K562 (cell line): ENCODE measurements around the gene OSBP2. TPM values are rescaled to one million over a fixed set of nuclear protein-coding genes. Genes with fewer than 3 reads are reported as not detected.

Experiments used
- ATAC-seq: fragments of 200-7000 bp; cut with Tn5 transposase; 3 replicates; pipeline ENCODE4 v1.9.1; 2020; ENCODE audit warnings: moderate library complexity
- BruUV-seq: library from RNA; stranded (reverse); fragments of 400-500 nt; replicated peaks from 2 replicates; lab custom pipeline; 2021; lab: Mats Ljungman, UMichigan
- CTCF ChIA-PET: fragments of 300-600 bp; formaldehyde crosslinking; extraction: SDS; loops from one replicate; lab custom pipeline; 2021; ENCODE audit warnings: low intra/inter-chr PET ratio; lab: Yijun Ruan, JAX
- POLR2A ChIA-PET: fragments of 300-600, 350-650 bp; sonication (Branson Sonifier 250); formaldehyde crosslinking; extraction: SDS; loops from one replicate; lab custom pipeline; 2021; ENCODE audit warnings: antibody characterized with exemption, inconsistent platforms; lab: Yijun Ruan, JAX
- DNase-seq, 4 experiments: peaks; one replicate each; pipeline versions ENCODE4 v3.0.0 to v3.0.0-alpha.2; 2011 to 2018; ENCODE audit warnings: low spot score in 3 of 4, mixed read lengths in 3 of 4; ENCODE audit errors: extremely low read depth in 1 of 4
- FAIRE-seq: peaks from 2 replicates; lab custom pipeline; 2011; peaks lifted over from hg19 to GRCh38; lab: Jason Lieb, UNC
- H2AFZ ChIP-seq: 2 replicates; pipeline ENCODE4 v1.6.0; 2011; ENCODE audit warnings: low read depth, low read length, control low read depth, inconsistent platforms
- H3K27ac ChIP-seq: fragments of 200-600 bp; 3 replicates; pipeline ENCODE4 v1.8.0; 2011; ENCODE audit warnings: low read depth, mild to moderate bottlenecking, control low read depth, inconsistent platforms, low read length, moderate library complexity, mixed read lengths; ENCODE audit errors: extremely low read depth
- H3K27me3 ChIP-seq, 2 experiments: fragments of 300-600 bp in 1 of 2; 2 replicates in 1 of 2; 3 replicates in 1 of 2; pipeline versions ENCODE4 v1.6.0 to v1.8.0; 2011; ENCODE audit warnings: inconsistent platforms in 2 of 2, low read length in 2 of 2, mild to moderate bottlenecking in 1 of 2, mixed read lengths in 1 of 2, moderate library complexity in 1 of 2; ENCODE audit not compliant: control insufficient read depth in 2 of 2, insufficient read depth in 2 of 2
- H3K36me3 ChIP-seq: fragments of 300-600 bp; 3 replicates; pipeline ENCODE4 v1.8.0; 2011; ENCODE audit warnings: mild to moderate bottlenecking, low read length, inconsistent platforms; ENCODE audit not compliant: control insufficient read depth, insufficient read depth
- H3K4me1 ChIP-seq, 2 experiments: fragments of 200-600 bp in 1 of 2; replicated peaks in 1 of 2; 2 replicates in 1 of 2; 3 replicates in 1 of 2; pipeline versions ENCODE4 v1.5.1 to v1.8.0; 2011; ENCODE audit warnings: inconsistent platforms in 2 of 2, low read length in 2 of 2, mild to moderate bottlenecking in 1 of 2, mixed read lengths in 1 of 2, moderate library complexity in 1 of 2; ENCODE audit not compliant: control insufficient read depth in 2 of 2, insufficient read depth in 2 of 2
- H3K4me2 ChIP-seq: 2 replicates; pipeline ENCODE4 v1.6.1; 2011; ENCODE audit warnings: low read length, control low read depth, inconsistent platforms, mixed read lengths; ENCODE audit not compliant: insufficient read depth
- H3K4me3 ChIP-seq: fragments of 200-600 bp; sonication (generic), shearing (Covaris generic); 2 replicates; pipeline ENCODE4 v1.5.1; 2016; ENCODE audit warnings: control low read depth, inconsistent platforms
- H3K79me2 ChIP-seq: fragments of 200-600 bp; 3 replicates; pipeline ENCODE4 v1.8.0; 2011; ENCODE audit warnings: low read length, inconsistent platforms; ENCODE audit not compliant: control insufficient read depth, insufficient read depth
- H3K9ac ChIP-seq, 2 experiments: 2 replicates each; pipeline versions ENCODE4 v1.6.0 to v1.6.1; 2011; ENCODE audit warnings: low read depth in 2 of 2, low read length in 2 of 2, control low read depth in 1 of 2, inconsistent platforms in 1 of 2, mild to moderate bottlenecking in 1 of 2, mixed read lengths in 1 of 2; ENCODE audit not compliant: insufficient read depth in 1 of 2
- H3K9me1 ChIP-seq: one replicate; pipeline ENCODE4 v1.6.0; 2011; ENCODE audit warnings: inconsistent platforms, mild to moderate bottlenecking, low read length, moderate library complexity; ENCODE audit not compliant: control insufficient read depth, insufficient read depth
- H3K9me3 ChIP-seq: replicated peaks from 2 replicates; pipeline ENCODE4 v1.5.1; 2011; ENCODE audit warnings: low read depth, low read length, inconsistent platforms; ENCODE audit not compliant: control insufficient read depth, insufficient read depth
- H4K20me1 ChIP-seq: replicated peaks from 2 replicates; pipeline ENCODE4 v1.6.1; 2011; ENCODE audit warnings: low read length, inconsistent platforms, mixed read lengths; ENCODE audit not compliant: control insufficient read depth, insufficient read depth
- CHD4 ChIP-seq: fragments of 200-600 bp; sonication (generic); IDR thresholded peaks from 3 replicates; pipeline ENCODE4 v1.6.1; 2012; ENCODE audit warnings: low read depth, mild to moderate bottlenecking, mixed read lengths, low read length, inconsistent platforms; ENCODE audit not compliant: insufficient read depth, insufficient replicate concordance, poor library complexity, severe bottlenecking
- ESRRA ChIP-seq: fragments of 450-650 bp; IDR thresholded peaks from 2 replicates; pipeline ENCODE4 v1.6.1; 2014; ENCODE audit warnings: low read depth, mild to moderate bottlenecking, moderate library complexity, borderline replicate concordance
- FOXA1 ChIP-seq: fragments of 450-650 bp; IDR thresholded peaks from 2 replicates; pipeline ENCODE4 v1.6.1; 2016; ENCODE audit warnings: mild to moderate bottlenecking, borderline replicate concordance
- FUS ChIP-seq: fragments of 200-400 bp; formaldehyde crosslinking; optimal IDR thresholded peaks from 2 replicates; pipeline ENCODE3; 2017; ENCODE audit warnings: low read depth, low read length
- GTF2E2 ChIP-seq: fragments of 200-800 bp; sonication (Bioruptor generic); IDR thresholded peaks from 2 replicates; pipeline ENCODE4 v1.6.1; 2016; ENCODE audit warnings: missing genetic modification characterization, missing compliant biosample characterization
- ILK ChIP-seq: fragments of 450-650 bp; IDR thresholded peaks from 2 replicates; pipeline ENCODE4 v1.6.1; 2016; ENCODE audit warnings: missing genetic modification characterization, low read depth, mild to moderate bottlenecking, missing compliant biosample characterization, moderate library complexity, borderline replicate concordance
- KLF6 ChIP-seq: fragments of 250-450 bp; sonication (Bioruptor Pico); IDR thresholded peaks from 2 replicates; pipeline ENCODE4 v1.4.0; 2020; ENCODE audit warnings: mild to moderate bottlenecking, moderate library complexity, borderline replicate concordance
- NR1H2 ChIP-seq: sonication (generic); formaldehyde crosslinking; IDR thresholded peaks from 2 replicates; pipeline ENCODE4 v1.4.0; 2020; ENCODE audit warnings: mild to moderate bottlenecking, missing genetic modification reagents
- SMARCE1 ChIP-seq: fragments of 450-650 bp; IDR thresholded peaks from 2 replicates; pipeline ENCODE4 v1.7.1; 2016; ENCODE audit warnings: mild to moderate bottlenecking
- TCF7L2 ChIP-seq: fragments of 150-350 bp; IDR thresholded peaks from 2 replicates; pipeline ENCODE4 v1.6.1; 2016; ENCODE audit warnings: low read depth, mild to moderate bottlenecking, low read length, moderate library complexity
- XRCC4 ChIP-seq: IDR thresholded peaks from one replicate; pipeline ENCODE4 v1.6.1; 2011; ENCODE audit not compliant: insufficient read depth, insufficient read length; ENCODE audit errors: extremely low read depth
- WGBS: fragments of 100-300 bp; shearing (Covaris generic); methylation state at CpG from one replicate; pipeline ENCODE4 v1.1.6; 2016; ENCODE audit warnings: low coverage, mixed read lengths; ENCODE audit not compliant: insufficient coverage; ENCODE audit errors: missing lambda C conversion rate; 5-methylcytosine and 5-hydroxymethylcytosine counted together
- in situ Hi-C: fragments of 300-500 bp; cut with MboI; formaldehyde crosslinking; loops from 4 replicates; pipeline ENCODE4 v1.15.0; 2018; ENCODE audit warnings: inconsistent platforms, mixed read lengths
- intact Hi-C: fragments of 100-400 bp; cut with micrococcal nuclease; formaldehyde crosslinking; loops from 2 replicates; pipeline ENCODE4 v1.14.2; 2022
- polyA plus RNA-seq, 8 experiments: library from polyadenylated mRNA; depleted of rRNA in 4 of 8; stranded (reverse) in 5 of 8; unstranded in 3 of 8; fragments of >200 nt; fragmentation: Nextera tagmentation in 2 of 8; fragmentation: Illumina TruSeq in 1 of 8; extraction: Ambion mirVana in 2 of 8; extraction: Trizol in 1 of 8; gene quantifications; 2 replicates each; pipeline versions ENCODE4 v1.2.1 to v1.2.3, GENCODE V29; 2011 to 2014; ENCODE audit warnings: inconsistent platforms in 1 of 8, missing spikeins in 1 of 8
- total RNA-seq, 7 experiments: library from RNA; depleted of rRNA in 6 of 7; stranded (reverse); fragments of >200 nt in 6 of 7; fragmentation: Illumina TruSeq in 2 of 7; extraction: Trizol in 2 of 7; gene quantifications; 2 replicates each; pipeline versions ENCODE4 v1.2.1 to v1.2.3, GENCODE V29; 2011 to 2021; ENCODE audit warnings: low replicate concordance in 1 of 7
- TF ChIP-seq, protein P1 (sequence below): fragments of 250-450 bp; sonication (Bioruptor Pico); IDR thresholded peaks from 2 replicates; pipeline ENCODE4 v1.5.0; 2021; ENCODE audit warnings: mild to moderate bottlenecking, borderline replicate concordance
- TF ChIP-seq, protein P2 (sequence below): sonication (generic); formaldehyde crosslinking; IDR thresholded peaks from 2 replicates; pipeline ENCODE4 v1.8.0; 2022; ENCODE audit warnings: mild to moderate bottlenecking, missing genetic modification reagents
- TF ChIP-seq, protein P3 (sequence below): fragments of 450-650 bp; IDR thresholded peaks from 2 replicates; pipeline ENCODE4 v1.6.1; 2016; ENCODE audit warnings: borderline replicate concordance

OSBP2 gene
- total and polyA plus RNA-seq, 9 of the 15 experiments (the other 6 are each of a cell fraction or from before 2014, with no cell fraction given), result 0.52 to 29.5 (median 21.6) TPM

DNA sequence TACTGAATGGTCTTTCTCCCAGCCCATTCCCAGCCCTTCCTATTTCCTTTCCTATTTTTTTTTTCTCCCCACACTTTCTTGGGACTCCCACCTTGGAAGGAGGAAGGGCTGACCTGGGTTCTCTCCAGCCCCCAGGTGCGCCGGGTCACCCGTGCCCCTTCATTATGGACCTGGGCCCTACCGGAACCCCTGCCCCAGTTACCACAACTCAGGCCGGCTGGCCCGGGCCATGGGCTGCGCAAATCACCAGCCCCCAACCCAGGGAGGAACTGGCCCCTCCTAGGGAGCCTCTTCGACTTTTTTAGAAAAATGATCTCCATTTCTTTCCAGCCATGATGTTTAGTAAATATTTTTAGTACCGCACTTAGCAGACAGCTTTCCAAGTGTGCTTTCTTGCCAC, 211.7 kb downstream of the OSBP2 start:
- H3K9ac ChIP-seq, result no peak overlapping the region
- intact Hi-C loops (no loop called here), in situ Hi-C loops (no loop called here)
- H3K36me3 ChIP-seq, result peaks cover 8% of the 10 kb centered on the region; the same call in 1 of the 3 replicates
- no peaks in the 10 kb centered on the region for H3K9me3 ChIP-seq
- no peaks in the 10 kb centered on the region for H4K20me1 ChIP-seq
- no peaks in the 10 kb centered on the region for H3K27me3 ChIP-seq
- no TSS peak for BruUV-seq
- H3K4me1 ChIP-seq, result no peaks in the 10 kb centered on the region
- DNase-seq, result peak in 1 of 4 experiments; percentile 3
- H3K9me1 ChIP-seq, result no peaks in the 10 kb centered on the region
- no peaks in the 10 kb centered on the region for H3K79me2 ChIP-seq
- H2AFZ ChIP-seq, result no peak overlapping the region
- no peak overlapping the region for H3K4me3 ChIP-seq
- H3K27ac ChIP-seq, result no peak overlapping the region
- POLR2A ChIA-PET, result interaction anchor here (0.7 to 0.8 kb wide), 2 partner anchors 13 to 14 kb away, joined by 3 to 4 read pairs; no protein-coding TSS in a partner anchor
- CTCF ChIA-PET, result no interaction called here
- WGBS, result 87% methylated on average over 5 of the region's 9 CpGs
- no peak for ATAC-seq
- FAIRE-seq, result no peak
- H3K4me2 ChIP-seq, result no peak overlapping the region
- TF ChIP-seq GTF2E2 (tag), result no peak
- TF ChIP-seq, protein P1, sequence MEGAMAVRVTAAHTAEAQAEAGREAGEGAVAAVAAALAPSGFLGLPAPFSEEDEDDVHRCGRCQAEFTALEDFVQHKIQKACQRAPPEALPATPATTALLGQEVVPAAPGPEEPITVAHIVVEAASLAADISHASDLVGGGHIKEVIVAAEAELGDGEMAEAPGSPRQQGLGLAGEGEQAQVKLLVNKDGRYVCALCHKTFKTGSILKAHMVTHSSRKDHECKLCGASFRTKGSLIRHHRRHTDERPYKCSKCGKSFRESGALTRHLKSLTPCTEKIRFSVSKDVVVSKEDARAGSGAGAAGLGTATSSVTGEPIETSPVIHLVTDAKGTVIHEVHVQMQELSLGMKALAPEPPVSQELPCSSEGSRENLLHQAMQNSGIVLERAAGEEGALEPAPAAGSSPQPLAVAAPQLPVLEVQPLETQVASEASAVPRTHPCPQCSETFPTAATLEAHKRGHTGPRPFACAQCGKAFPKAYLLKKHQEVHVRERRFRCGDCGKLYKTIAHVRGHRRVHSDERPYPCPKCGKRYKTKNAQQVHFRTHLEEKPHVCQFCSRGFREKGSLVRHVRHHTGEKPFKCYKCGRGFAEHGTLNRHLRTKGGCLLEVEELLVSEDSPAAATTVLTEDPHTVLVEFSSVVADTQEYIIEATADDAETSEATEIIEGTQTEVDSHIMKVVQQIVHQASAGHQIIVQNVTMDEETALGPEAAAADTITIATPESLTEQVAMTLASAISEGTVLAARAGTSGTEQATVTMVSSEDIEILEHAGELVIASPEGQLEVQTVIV (CRISPR knock-in tag), result no peak
- no peak for TF ChIP-seq XRCC4
- no peak for TF ChIP-seq KLF6 (CRISPR knock-in tag)
- TF ChIP-seq, protein P2, sequence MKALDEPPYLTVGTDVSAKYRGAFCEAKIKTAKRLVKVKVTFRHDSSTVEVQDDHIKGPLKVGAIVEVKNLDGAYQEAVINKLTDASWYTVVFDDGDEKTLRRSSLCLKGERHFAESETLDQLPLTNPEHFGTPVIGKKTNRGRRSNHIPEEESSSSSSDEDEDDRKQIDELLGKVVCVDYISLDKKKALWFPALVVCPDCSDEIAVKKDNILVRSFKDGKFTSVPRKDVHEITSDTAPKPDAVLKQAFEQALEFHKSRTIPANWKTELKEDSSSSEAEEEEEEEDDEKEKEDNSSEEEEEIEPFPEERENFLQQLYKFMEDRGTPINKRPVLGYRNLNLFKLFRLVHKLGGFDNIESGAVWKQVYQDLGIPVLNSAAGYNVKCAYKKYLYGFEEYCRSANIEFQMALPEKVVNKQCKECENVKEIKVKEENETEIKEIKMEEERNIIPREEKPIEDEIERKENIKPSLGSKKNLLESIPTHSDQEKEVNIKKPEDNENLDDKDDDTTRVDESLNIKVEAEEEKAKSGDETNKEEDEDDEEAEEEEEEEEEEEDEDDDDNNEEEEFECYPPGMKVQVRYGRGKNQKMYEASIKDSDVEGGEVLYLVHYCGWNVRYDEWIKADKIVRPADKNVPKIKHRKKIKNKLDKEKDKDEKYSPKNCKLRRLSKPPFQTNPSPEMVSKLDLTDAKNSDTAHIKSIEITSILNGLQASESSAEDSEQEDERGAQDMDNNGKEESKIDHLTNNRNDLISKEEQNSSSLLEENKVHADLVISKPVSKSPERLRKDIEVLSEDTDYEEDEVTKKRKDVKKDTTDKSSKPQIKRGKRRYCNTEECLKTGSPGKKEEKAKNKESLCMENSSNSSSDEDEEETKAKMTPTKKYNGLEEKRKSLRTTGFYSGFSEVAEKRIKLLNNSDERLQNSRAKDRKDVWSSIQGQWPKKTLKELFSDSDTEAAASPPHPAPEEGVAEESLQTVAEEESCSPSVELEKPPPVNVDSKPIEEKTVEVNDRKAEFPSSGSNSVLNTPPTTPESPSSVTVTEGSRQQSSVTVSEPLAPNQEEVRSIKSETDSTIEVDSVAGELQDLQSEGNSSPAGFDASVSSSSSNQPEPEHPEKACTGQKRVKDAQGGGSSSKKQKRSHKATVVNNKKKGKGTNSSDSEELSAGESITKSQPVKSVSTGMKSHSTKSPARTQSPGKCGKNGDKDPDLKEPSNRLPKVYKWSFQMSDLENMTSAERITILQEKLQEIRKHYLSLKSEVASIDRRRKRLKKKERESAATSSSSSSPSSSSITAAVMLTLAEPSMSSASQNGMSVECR (CRISPR knock-in tag), result no peak
- no peak for TF ChIP-seq ESRRA
- TF ChIP-seq ILK (tag), result no peak
- no peak for TF ChIP-seq SMARCE1
- TF ChIP-seq, protein P3, sequence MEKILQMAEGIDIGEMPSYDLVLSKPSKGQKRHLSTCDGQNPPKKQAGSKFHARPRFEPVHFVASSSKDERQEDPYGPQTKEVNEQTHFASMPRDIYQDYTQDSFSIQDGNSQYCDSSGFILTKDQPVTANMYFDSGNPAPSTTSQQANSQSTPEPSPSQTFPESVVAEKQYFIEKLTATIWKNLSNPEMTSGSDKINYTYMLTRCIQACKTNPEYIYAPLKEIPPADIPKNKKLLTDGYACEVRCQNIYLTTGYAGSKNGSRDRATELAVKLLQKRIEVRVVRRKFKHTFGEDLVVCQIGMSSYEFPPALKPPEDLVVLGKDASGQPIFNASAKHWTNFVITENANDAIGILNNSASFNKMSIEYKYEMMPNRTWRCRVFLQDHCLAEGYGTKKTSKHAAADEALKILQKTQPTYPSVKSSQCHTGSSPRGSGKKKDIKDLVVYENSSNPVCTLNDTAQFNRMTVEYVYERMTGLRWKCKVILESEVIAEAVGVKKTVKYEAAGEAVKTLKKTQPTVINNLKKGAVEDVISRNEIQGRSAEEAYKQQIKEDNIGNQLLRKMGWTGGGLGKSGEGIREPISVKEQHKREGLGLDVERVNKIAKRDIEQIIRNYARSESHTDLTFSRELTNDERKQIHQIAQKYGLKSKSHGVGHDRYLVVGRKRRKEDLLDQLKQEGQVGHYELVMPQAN, result no peak
- TF ChIP-seq TCF7L2, result no peak
- TF ChIP-seq CHD4, result no peak
- no peak for TF ChIP-seq NR1H2 (CRISPR knock-in tag)
- TF ChIP-seq FUS, result no peak
- TF ChIP-seq FOXA1, result no peak
